COLO668 (cell line): Measurements from ENCODE around the gene CAMK2B.

ENCODE experiments used
- DNase-seq: peaks from one replicate; lab custom pipeline; 2025; ENCODE audit not compliant: unreplicated experiment; lab: John Stamatoyannopoulos, UW

The CAMK2B gene

DNA sequence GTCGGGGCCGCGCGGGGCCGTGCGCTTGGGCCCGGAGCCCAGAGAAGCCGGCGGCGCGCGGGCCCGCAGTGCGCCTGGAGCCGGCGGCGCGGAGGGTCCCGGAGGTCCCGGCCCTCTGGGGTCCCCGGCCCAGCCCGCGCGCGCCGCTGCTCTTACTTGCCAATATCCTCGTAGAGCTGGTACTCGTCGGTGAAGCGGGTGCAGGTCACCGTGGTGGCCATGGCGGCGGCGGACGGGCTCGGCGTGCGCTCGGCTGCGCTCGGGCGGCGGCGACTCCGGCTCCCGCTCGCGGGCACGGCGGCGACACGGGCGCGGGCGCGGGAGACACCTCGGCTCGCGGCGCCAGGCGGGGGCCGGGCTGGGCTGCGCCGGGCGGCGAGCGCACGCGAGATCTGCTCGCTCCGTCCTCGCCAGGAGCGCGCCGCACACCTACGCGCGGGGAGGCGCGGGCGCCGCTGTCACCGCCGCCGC is at the start of gene CAMK2B:
TSS of gene CAMK2B (minus strand) at position 394 of the 471 bp plus-strand sequence. CDS start at position 221, 173 bp downstream.
- DNase-seq, result peak; percentile 90

DNA sequence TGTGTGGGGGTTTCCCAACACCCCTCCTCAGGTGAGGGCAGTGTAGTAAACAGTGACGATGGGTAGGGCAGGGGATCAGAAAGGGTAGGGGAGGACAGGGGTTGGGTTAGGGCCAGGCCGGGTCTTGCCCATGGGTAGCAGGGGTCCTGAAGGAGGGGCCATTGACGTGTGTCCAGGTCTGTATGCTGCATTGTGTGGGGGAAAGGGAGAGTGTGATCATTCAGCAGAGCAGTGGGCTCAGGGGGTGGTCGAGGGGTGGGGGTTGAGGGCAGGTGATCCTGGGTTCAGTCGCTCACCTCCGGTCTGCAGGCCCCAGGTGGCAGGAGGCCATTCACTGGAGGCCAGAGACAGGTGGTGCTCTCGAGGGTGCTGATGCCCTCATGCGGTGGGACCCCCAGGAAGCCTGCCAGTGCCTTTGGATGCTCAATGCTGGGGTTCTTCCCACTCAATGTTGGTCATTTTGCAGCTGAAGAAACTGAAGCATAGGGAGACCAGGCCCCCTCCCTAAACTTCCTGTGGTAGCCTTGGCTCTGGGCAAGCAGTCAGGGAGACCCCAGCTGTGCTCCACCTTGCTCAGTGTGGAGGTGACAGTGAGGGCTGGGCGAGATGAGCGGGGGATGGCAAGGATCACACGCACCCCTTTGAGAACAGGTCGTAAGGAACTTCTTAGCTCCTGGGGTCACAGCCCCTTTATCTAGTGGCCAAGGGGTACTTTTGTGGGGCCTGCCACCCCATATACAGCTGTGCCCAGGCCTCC is 48.8 kb upstream of the CAMK2B start:
- no peak for DNase-seq

DNA sequence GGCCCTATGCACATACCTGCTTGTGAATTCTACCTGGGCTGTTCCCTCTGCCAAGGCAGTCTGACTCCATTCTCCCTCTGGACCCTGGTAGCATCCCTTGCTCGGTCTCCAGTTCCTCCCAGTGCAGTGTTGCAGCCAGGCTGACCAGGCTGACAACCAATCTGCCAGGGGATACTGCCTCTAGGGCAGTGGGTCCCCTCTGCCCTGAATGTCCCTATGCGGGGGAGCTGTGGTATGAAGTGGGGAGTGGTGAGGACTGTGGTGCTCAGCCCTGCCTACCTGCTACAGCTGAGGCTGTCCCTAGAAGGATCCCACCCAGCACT is 48.0 kb upstream of the CAMK2B start:
- no peak for DNase-seq

GRCh38 chr7:44372560-44373417 is 47.4 kb upstream of the CAMK2B start:
- no peak for DNase-seq

GRCh38 chr7:44368885-44369284 is 43.5 kb upstream of the CAMK2B start:
- no peak for DNase-seq

- DNase-seq, result no peak
Observed at GRCh38 chr7:44368455-44368854, 43.1 kb upstream of the CAMK2B start.

DNA sequence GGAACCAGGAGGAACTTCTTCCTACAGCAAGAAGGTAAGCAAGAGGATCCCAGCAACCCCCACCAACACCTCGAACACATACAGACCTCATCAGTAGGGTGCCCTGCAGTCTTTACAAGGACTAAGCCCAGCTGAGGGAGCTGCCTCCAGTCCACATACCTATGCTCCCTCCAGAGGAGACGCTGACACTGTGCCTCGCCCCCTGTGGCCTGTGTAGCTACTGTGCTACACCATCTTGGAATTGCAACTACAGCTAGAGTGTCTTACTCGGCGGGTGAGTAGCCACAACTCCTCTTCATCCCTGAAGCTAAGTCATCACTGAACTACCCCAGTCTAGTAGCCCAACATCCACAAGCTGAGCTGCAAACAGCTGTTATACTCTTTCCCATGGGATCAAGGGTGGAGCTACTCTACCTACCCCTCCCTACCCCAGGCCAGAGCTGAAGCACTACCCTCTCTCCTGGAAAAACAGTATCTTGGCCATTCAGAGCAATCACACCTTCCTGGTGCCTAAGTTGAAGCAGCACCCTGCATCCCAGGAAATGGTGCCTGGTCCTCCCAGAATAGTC is 42.2 kb upstream of the CAMK2B start:
- no peak for DNase-seq

DNA sequence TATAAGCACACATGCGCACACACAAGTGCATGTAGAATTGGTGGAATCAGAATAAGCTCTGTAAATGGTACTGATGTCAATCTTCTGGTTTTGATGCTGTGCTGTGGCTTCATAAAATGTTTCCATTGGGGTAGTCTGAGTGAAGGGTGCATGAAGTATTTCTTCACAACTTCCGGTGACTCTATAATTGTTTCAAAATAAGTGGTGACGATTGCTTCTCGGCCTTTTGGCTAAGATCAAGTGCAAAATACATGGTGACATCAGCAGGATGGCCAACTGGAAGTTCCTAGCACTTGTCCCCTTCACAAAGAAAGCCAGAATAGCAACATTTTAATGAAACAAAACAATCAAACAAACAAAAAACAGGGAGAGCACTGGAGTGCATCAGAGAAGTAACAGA is 41.6 kb upstream of the CAMK2B start:
- DNase-seq, result no peak

DNA sequence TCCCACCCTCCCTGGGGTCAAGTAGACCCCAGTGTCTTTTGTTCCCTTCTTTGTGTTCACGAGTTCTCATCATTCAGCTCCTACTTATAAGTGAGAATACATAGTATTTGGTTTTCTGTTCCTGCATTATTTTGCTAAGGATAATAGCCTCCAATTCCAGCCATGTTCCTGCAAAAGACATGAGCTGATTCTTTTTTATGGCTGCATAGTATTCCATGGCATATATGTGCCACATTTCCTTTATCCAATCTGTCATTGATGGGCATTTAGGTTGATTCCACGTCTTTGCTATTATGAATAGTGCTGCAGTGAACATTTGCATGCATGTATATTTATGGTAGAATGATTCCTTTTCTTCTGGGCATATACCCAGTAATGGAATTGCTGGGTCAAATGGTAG is 28.3 kb upstream of the CAMK2B start:
- DNase-seq, result no peak

- no peak for DNase-seq
Observed at GRCh38 chr7:44348851-44349781, 23.7 kb upstream of the CAMK2B start.

GRCh38 chr7:44348300-44348699 is 22.9 kb upstream of the CAMK2B start:
- DNase-seq, result peak; percentile 58

DNA sequence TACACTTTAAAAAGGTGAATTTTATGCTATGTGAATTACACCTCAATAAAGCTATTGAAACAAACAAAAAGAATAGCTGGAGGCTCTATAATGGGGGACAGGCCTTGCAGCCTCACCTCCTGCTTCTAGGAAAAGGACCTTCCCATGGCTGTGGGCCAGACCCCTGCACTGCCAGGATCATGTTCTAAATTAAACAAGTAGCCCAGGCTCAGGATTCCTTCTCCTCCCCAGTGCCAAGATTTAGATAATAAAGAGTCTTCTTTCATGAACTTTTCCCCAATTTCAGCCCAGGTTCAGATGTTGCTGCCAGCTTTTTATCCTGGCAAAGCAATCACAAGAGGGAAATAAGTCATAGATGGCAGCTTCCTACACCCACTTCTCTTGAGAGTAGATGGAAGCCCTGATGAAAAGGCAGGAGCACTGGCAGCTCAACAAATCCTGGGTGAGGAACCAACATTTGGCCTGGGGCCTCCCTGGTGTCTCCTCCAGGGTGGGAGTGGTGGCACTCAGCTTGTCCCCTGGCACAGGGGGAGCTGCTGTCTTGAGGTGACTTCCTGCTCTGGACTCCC is 22.2 kb upstream of the CAMK2B start:
- no peak for DNase-seq

DNA sequence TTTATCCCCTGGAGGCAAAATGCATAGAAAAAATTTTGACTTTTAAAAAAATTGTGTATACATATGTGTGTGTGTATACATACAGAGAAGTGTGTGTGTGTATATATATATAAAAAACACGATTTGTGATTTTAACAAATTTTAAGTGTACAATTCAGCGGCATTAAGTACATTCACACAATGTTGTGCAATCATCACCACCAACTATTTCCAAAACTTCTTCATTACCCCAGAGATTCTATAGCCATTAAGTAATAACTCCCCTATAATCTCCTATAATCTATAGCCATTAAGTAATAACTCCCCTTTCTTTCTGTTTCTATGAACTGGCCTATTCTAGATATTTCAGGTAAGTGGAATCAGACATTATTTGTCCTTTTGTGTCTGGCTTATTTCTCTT is 20.7 kb upstream of the CAMK2B start:
- DNase-seq, result no peak

- no peak for DNase-seq
Observed at GRCh38 chr7:44341401-44341800, 16.0 kb upstream of the CAMK2B start.

DNA sequence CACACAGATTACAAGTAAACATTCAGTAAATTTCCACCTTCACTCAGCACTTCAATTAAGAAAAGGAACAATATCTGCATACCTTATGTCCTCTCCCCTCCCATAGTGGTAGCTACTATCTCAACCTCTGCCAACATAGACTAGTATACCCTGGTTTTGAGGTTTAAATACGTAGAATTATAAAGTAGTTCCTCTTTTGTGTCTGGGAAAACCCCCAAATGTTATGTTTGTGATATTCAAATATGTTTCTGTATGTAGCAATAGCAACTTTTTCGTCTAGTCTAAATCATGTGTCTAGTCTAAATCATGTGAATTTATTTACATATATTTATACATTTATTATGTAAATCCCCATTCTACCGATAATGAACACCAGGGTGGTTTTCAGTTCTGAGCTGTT is 13.2 kb upstream of the CAMK2B start:
- DNase-seq, result no peak

GRCh38 chr7:44336491-44336890 is 11.1 kb upstream of the CAMK2B start:
- DNase-seq, result no peak

DNA sequence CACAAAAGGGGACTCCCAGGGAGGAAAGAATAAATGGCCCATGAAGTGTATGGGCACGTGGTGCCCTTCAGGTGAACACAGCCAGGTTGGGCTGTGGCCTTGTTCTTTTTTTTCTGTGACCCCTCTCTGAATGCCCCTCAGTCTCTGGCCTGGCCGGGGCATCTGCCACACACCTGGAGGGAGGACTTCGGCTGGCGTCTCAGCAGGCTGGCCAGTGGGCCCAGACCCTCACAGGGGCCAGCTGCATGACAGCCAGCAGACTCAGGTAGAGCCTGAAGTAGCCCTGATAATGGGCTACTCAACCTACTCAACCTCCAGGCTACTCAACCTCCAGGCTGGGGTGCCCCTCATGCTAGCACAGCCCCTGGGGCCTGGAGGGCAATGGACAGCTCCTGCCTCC is 9.8 kb upstream of the CAMK2B start:
- no peak for DNase-seq

GRCh38 chr7:44334734-44335097 is 9.3 kb upstream of the CAMK2B start:
- no peak for DNase-seq

DNA sequence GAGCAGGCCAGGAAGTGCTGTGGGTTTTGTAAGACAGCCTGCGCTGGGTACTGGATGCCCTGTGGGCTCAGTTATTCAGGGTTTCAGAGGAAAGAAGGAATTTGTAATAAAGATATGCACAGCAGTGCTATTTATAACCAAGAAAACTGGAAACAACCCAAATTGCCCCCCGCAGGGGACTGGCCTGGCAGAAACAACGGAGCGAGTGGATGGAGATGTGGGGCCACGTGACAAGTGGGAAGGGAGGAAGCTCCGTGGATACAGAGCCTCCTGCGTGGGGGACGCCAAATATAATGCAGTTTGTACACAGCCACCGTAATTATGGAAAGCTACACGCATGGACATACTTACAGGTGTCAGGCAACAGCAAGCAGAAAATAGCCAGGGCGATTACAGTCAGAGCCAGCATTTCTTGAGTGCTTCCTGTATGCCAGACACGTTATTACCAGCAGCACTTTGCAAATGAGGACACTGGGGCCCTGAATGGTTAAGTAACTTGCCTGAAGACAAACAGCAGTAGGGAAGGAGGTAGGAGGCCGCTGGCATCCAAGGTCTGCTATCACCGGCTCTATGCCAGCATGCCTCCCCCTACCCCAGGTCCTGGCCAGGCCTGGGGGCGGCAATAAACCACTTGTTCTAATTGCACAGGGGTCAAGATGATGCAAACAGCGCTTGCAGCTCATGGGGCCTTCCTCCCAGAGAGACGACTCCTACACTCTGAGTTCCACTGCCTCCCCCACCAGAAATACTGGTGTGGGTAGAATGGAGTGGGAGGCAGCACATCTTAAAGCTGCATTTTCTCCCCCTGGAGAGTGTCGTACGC is 8.7 kb upstream of the CAMK2B start:
- DNase-seq, result no peak

GRCh38 chr7:44331682-44332081 is 6.3 kb upstream of the CAMK2B start:
- no peak for DNase-seq
